Measurements from ENCODE around the gene CCDC61.

GRCh38 chr19:46066471-46066870 is 71.2 kb downstream of the CCDC61 start:
- no peak for TF ChIP-seq CTCF (IDR thresholded peaks at IDR 0.05; ENCODE audit: low read length)
- TF ChIP-seq EZH2 (optimal IDR thresholded peaks at IDR 0.05; ENCODE audit: low read depth, low read length) = no peak

Measured in MM.1S (cell line).